ENCODE measurements around the gene PKHD1. TPM values are rescaled to one million over a fixed set of nuclear protein-coding genes. Genes with fewer than 3 reads are reported as not detected.

PKHD1 gene
- total RNA-seq, 2 donors from 2014 or later: 0.20 TPM

GRCh38 chr6:52086741-52087140 is 672 bp downstream of the PKHD1 start:
- Mint-ChIP-seq H3K4me3 (no peak overlapping the region), H3K27ac (no peak overlapping the region), H3K27me3 (ENCODE audit: insufficient read depth) (no peaks in the 10 kb centered on the region), H3K4me1 (peaks cover 7% of the 10 kb centered on the region), H3K9me3 (no peaks in the 10 kb centered on the region), H3K36me3 (ENCODE audit: low read depth) (no peaks in the 10 kb centered on the region)
- Histone ChIP-seq H3K27me3 (ENCODE audit: control insufficient read depth, insufficient read depth, low read length, poor library complexity, severe bottlenecking) (no peaks in the 10 kb centered on the region), H3K36me3 (ENCODE audit: control insufficient read depth, insufficient read depth, low read length) (no peaks in the 10 kb centered on the region), H3K9ac (ENCODE audit: extremely low read depth, low read length, poor library complexity, severe bottlenecking) (no peak overlapping the region), H3K4me1 (ENCODE audit: control insufficient read depth, insufficient read depth, low read length) (no peaks in the 10 kb centered on the region), H3K4me3 (ENCODE audit: low read length) (no peak overlapping the region), H3K9me3 (ENCODE audit: control insufficient read depth, low read length) (no peaks in the 10 kb centered on the region), H3K27ac (ENCODE audit: low read depth, low read length) (no peak overlapping the region)
- WGBS, 2 experiments (ENCODE audit: insufficient coverage in 1 of 2, insufficient read length in 1 of 2): 88 to 96% methylated on average over 4 to 5 of the region's 5 CpGs
- DNase-seq: no peak
- TF ChIP-seq CTCF (conservative IDR thresholded peaks at IDR 0.05): no peak

- no peak overlapping the region for H3K27ac ChIP-seq (ENCODE audit: low read depth, low read length)
- no peaks in the 10 kb centered on the region for H3K9me3 ChIP-seq (ENCODE audit: control insufficient read depth, low read length)
- no peak for TF ChIP-seq CTCF (conservative IDR thresholded peaks at IDR 0.05)
- Mint-ChIP-seq H3K27me3 (ENCODE audit: insufficient read depth) (no peaks in the 10 kb centered on the region), H3K27ac (no peak overlapping the region), H3K4me3 (no peak overlapping the region), H3K9me3 (no peaks in the 10 kb centered on the region), H3K4me1 (peaks cover 28% of the 10 kb centered on the region), H3K36me3 (ENCODE audit: low read depth) (no peaks in the 10 kb centered on the region)
- no peak overlapping the region for H3K9ac ChIP-seq (ENCODE audit: extremely low read depth, low read length, poor library complexity, severe bottlenecking)
- DNase-seq: no peak
- H3K4me1 ChIP-seq (ENCODE audit: control insufficient read depth, insufficient read depth, low read length): peaks cover 3% of the 10 kb centered on the region
- no peaks in the 10 kb centered on the region for H3K27me3 ChIP-seq (ENCODE audit: control insufficient read depth, insufficient read depth, low read length, poor library complexity, severe bottlenecking)
- no peak overlapping the region for H3K4me3 ChIP-seq (ENCODE audit: low read length)
- no peaks in the 10 kb centered on the region for H3K36me3 ChIP-seq (ENCODE audit: control insufficient read depth, insufficient read depth, low read length)
- WGBS, 2 experiments (ENCODE audit: insufficient coverage in 1 of 2, insufficient read length in 1 of 2): 90 to 100% methylated on average over 1 to 4 of the region's 4 CpGs
Observed at GRCh38 chr6:52081237-52081636, 6.2 kb downstream of the PKHD1 start.

- no peak overlapping the region for H3K4me3 Mint-ChIP-seq
- no peak overlapping the region for H3K9ac ChIP-seq (ENCODE audit: extremely low read depth, low read length, poor library complexity, severe bottlenecking)
- no peaks in the 10 kb centered on the region for H3K36me3 Mint-ChIP-seq (ENCODE audit: low read depth)
- H3K4me1 ChIP-seq (ENCODE audit: control insufficient read depth, insufficient read depth, low read length): peaks cover 6% of the 10 kb centered on the region
- H3K9me3 ChIP-seq (ENCODE audit: control insufficient read depth, low read length): no peaks in the 10 kb centered on the region
- peaks cover 38% of the 10 kb centered on the region for H3K4me1 Mint-ChIP-seq
- H3K4me3 ChIP-seq (ENCODE audit: low read length): no peak overlapping the region
- no peaks in the 10 kb centered on the region for H3K9me3 Mint-ChIP-seq
- H3K27me3 ChIP-seq (ENCODE audit: control insufficient read depth, insufficient read depth, low read length, poor library complexity, severe bottlenecking): no peaks in the 10 kb centered on the region
- peak; percentile 67 for DNase-seq
- no peaks in the 10 kb centered on the region for H3K27me3 Mint-ChIP-seq (ENCODE audit: insufficient read depth)
- no peaks in the 10 kb centered on the region for H3K36me3 ChIP-seq (ENCODE audit: control insufficient read depth, insufficient read depth, low read length)
- peak overlapping the region; percentile 66 for H3K27ac ChIP-seq (ENCODE audit: low read depth, low read length)
- no peak for TF ChIP-seq CTCF (conservative IDR thresholded peaks at IDR 0.05)
- WGBS, 2 experiments (ENCODE audit: insufficient coverage in 1 of 2, insufficient read length in 1 of 2): 63 to 68% methylated on average over 5 to 8 of the region's 8 CpGs
- peak overlapping the region; percentile 80 for H3K27ac Mint-ChIP-seq
Observed at GRCh38 chr6:52077961-52078625, 9.3 kb downstream of the PKHD1 start.
